H1 (cell line): Measurements from ENCODE around the gene DENND1A. TPM values are rescaled to one million over a fixed set of nuclear protein-coding genes. Genes with fewer than 3 reads are reported as not detected.

ENCODE experiments used
- CTCF ChIA-PET: fragments of 300-600 bp; sonication (Branson Sonifier 250); formaldehyde crosslinking; loops from one replicate; lab custom pipeline; 2021; ENCODE audit not compliant: partially characterized antibody; lab: Charles Lee
- POLR2A ChIA-PET: fragments of 300-600 bp; sonication (Branson Sonifier 250); formaldehyde crosslinking; loops from one replicate; lab custom pipeline; 2021; ENCODE audit warnings: inconsistent platforms; ENCODE audit not compliant: partially characterized antibody; lab: Charles Lee
- DNase-seq, 2 experiments: peaks; one replicate each; pipeline versions ENCODE4 v3.0.0 to v3.0.0-alpha.2; 2010 to 2022; ENCODE audit warnings: low spot score in 2 of 2, low read depth in 1 of 2, mixed read lengths in 1 of 2
- FAIRE-seq: peaks from 2 replicates; lab custom pipeline; 2011; peaks lifted over from hg19 to GRCh38; lab: Jason Lieb, UNC
- H2AFZ ChIP-seq: 2 replicates; pipeline ENCODE4 v1.8.1; 2012; ENCODE audit warnings: low read length, inconsistent platforms
- H2AK5ac ChIP-seq: 2 replicates; pipeline ENCODE4 v1.6.1; 2013; ENCODE audit warnings: low read depth, low read length
- H2BK120ac ChIP-seq: replicated peaks from 2 replicates; pipeline ENCODE3; 2013; ENCODE audit warnings: low read depth, low read length, inconsistent platforms
- H2BK12ac ChIP-seq: 2 replicates; pipeline ENCODE4 v1.6.1; 2013; ENCODE audit warnings: low read depth, low read length
- H2BK15ac ChIP-seq: 2 replicates; pipeline ENCODE4 v1.6.1; 2013; ENCODE audit warnings: low read length
- H2BK20ac ChIP-seq: 2 replicates; pipeline ENCODE4 v1.6.1; 2013; ENCODE audit warnings: low read length
- H2BK5ac ChIP-seq: 2 replicates; pipeline ENCODE4 v1.6.1; 2013; ENCODE audit warnings: low read depth, low read length
- H3K14ac ChIP-seq: 2 replicates; pipeline ENCODE4 v1.6.1; 2013; ENCODE audit warnings: inconsistent platforms; ENCODE audit not compliant: insufficient read length
- H3K18ac ChIP-seq: 2 replicates; pipeline ENCODE4 v1.6.1; 2013; ENCODE audit warnings: low read length; ENCODE audit errors: extremely low read depth
- H3K23ac ChIP-seq: 2 replicates; pipeline ENCODE4 v1.6.1; 2013; ENCODE audit warnings: inconsistent platforms; ENCODE audit not compliant: insufficient read length
- H3K23me2 ChIP-seq: 2 replicates; pipeline ENCODE4 v1.6.1; 2013; ENCODE audit warnings: low read depth, low read length
- H3K27ac ChIP-seq: 2 replicates; pipeline ENCODE4 v1.6.1; 2011; ENCODE audit warnings: low read depth, low read length, inconsistent platforms
- H3K27me3 ChIP-seq, 4 experiments: replicated peaks in 1 of 4; 1 replicate in 1 of 4; 2 replicates in 3 of 4; pipeline versions ENCODE4 v1.6.1 to v1.8.1; 2011 to 2013; ENCODE audit warnings: low read length in 3 of 4, mild to moderate bottlenecking in 3 of 4, inconsistent platforms in 2 of 4, mixed read lengths in 2 of 4, moderate library complexity in 1 of 4; ENCODE audit not compliant: control insufficient read depth in 3 of 4, insufficient read depth in 3 of 4; ENCODE audit errors: extremely low read depth in 1 of 4
- H3K36me3 ChIP-seq, 4 experiments: 2 replicates each; pipeline versions ENCODE4 v1.6.1 to v1.8.1; 2011 to 2013; ENCODE audit warnings: mild to moderate bottlenecking in 4 of 4, low read length in 3 of 4, moderate library complexity in 2 of 4, control low read depth in 1 of 4, inconsistent platforms in 1 of 4; ENCODE audit not compliant: insufficient read depth in 4 of 4, control insufficient read depth in 2 of 4
- H3K4ac ChIP-seq: replicated peaks from 2 replicates; pipeline ENCODE3; 2013; ENCODE audit warnings: low read length, low read depth, mixed read lengths, inconsistent platforms; ENCODE audit not compliant: insufficient read length
- H3K4me1 ChIP-seq, 4 experiments: replicated peaks in 1 of 4; 1 replicate in 1 of 4; 2 replicates in 3 of 4; pipeline versions ENCODE4 v1.6.1 to v1.8.1; 2011 to 2013; ENCODE audit warnings: low read length in 3 of 4, inconsistent platforms in 2 of 4, mixed read lengths in 1 of 4; ENCODE audit not compliant: insufficient read depth in 4 of 4, control insufficient read depth in 3 of 4
- H3K4me2 ChIP-seq, 2 experiments: 2 replicates each; pipeline versions ENCODE4 v1.6.1 to v1.8.1; 2011 to 2013; ENCODE audit warnings: low read depth in 2 of 2, low read length in 2 of 2, control low read depth in 1 of 2, inconsistent platforms in 1 of 2, mild to moderate bottlenecking in 1 of 2; ENCODE audit not compliant: insufficient read depth in 1 of 2
- H3K4me3 ChIP-seq, 4 experiments: fragments of 200-600, 300-600 bp in 1 of 4; sonication (generic), shearing (Covaris generic), sonication (Bioruptor Twin) in 1 of 4; 2 replicates each; pipeline versions ENCODE4 v1.5.1 to v1.8.1; 2011 to 2016; ENCODE audit warnings: low read length in 4 of 4, low read depth in 3 of 4, control low read depth in 2 of 4, inconsistent platforms in 2 of 4, mild to moderate bottlenecking in 2 of 4, mixed read lengths in 1 of 4, moderate library complexity in 1 of 4; ENCODE audit not compliant: insufficient read depth in 2 of 4; ENCODE audit errors: extremely low read depth in 1 of 4
- H3K56ac ChIP-seq: replicated peaks from 2 replicates; pipeline ENCODE3; 2013; ENCODE audit warnings: low read depth, mild to moderate bottlenecking, mixed read lengths, low read length, inconsistent platforms; ENCODE audit not compliant: insufficient read length
- H3K79me1 ChIP-seq: 2 replicates; pipeline ENCODE4 v1.6.1; 2013; ENCODE audit warnings: low read depth, low read length, control low read depth
- H3K79me2 ChIP-seq, 2 experiments: 2 replicates each; pipeline versions ENCODE4 v1.6.1 to v1.8.1; 2012 to 2013; ENCODE audit warnings: low read length in 2 of 2, mild to moderate bottlenecking in 2 of 2, inconsistent platforms in 1 of 2; ENCODE audit not compliant: insufficient read depth in 2 of 2, control insufficient read depth in 1 of 2
- H3K9ac ChIP-seq, 4 experiments: replicated peaks in 1 of 4; 1 replicate in 1 of 4; 2 replicates in 3 of 4; pipeline versions ENCODE4 v1.6.1 to v1.8.1; 2011 to 2013; ENCODE audit warnings: low read depth in 3 of 4, low read length in 3 of 4, control low read depth in 2 of 4, mild to moderate bottlenecking in 2 of 4, moderate library complexity in 2 of 4, inconsistent platforms in 1 of 4; ENCODE audit errors: extremely low read depth in 1 of 4
- H3K9me3 ChIP-seq, 2 experiments: 2 replicates each; pipeline versions ENCODE4 v1.6.1 to v1.8.1; 2012 to 2013; ENCODE audit warnings: mild to moderate bottlenecking in 2 of 2, moderate library complexity in 2 of 2, control low read depth in 1 of 2, inconsistent platforms in 1 of 2, low read depth in 1 of 2, low read length in 1 of 2, mixed read lengths in 1 of 2; ENCODE audit not compliant: insufficient read depth in 2 of 2
- H4K20me1 ChIP-seq, 2 experiments: replicated peaks in 1 of 2; 2 replicates each; pipeline versions ENCODE3 to v1.8.1; 2011 to 2013; ENCODE audit warnings: inconsistent platforms in 2 of 2, low read length in 2 of 2, mild to moderate bottlenecking in 1 of 2; ENCODE audit not compliant: insufficient read depth in 2 of 2, control insufficient read depth in 1 of 2
- H4K5ac ChIP-seq: 2 replicates; pipeline ENCODE4 v1.6.1; 2013; ENCODE audit warnings: low read length, low read depth, mixed read lengths, inconsistent platforms; ENCODE audit not compliant: insufficient read length
- H4K8ac ChIP-seq: 2 replicates; pipeline ENCODE4 v1.8.0; 2013; ENCODE audit warnings: mild to moderate bottlenecking, moderate library complexity, low read length, inconsistent platforms; ENCODE audit not compliant: insufficient read depth; ENCODE audit errors: extremely low read depth
- H4K91ac ChIP-seq: replicated peaks from 2 replicates; pipeline ENCODE3; 2013; ENCODE audit warnings: low read length, mixed read lengths, inconsistent platforms; ENCODE audit not compliant: insufficient read length
- ATF3 ChIP-seq: IDR thresholded peaks from 2 replicates; pipeline ENCODE4 v1.6.1; 2011; ENCODE audit warnings: low read depth, mild to moderate bottlenecking, low read length; ENCODE audit not compliant: insufficient read depth
- EZH2 ChIP-seq: fragments of 200-600 bp; sonication (generic); IDR thresholded peaks from 2 replicates; pipeline ENCODE4 v1.7.1; 2012; ENCODE audit warnings: low read depth, mild to moderate bottlenecking, moderate library complexity, low read length, inconsistent platforms; ENCODE audit not compliant: severe bottlenecking
- GABPA ChIP-seq: IDR thresholded peaks from 2 replicates; pipeline ENCODE4 v1.6.1; 2011; ENCODE audit warnings: mild to moderate bottlenecking, low read length, moderate library complexity, borderline replicate concordance; ENCODE audit not compliant: insufficient read depth
- HDAC2 ChIP-seq, 2 experiments: fragments of 300-600 bp in 1 of 2; sonication (generic) in 1 of 2; IDR thresholded peaks; 2 replicates each; pipeline ENCODE4 v1.6.1; 2011 to 2012; ENCODE audit warnings: low read depth in 2 of 2, low read length in 2 of 2, mild to moderate bottlenecking in 2 of 2, moderate library complexity in 2 of 2, borderline replicate concordance in 1 of 2, inconsistent platforms in 1 of 2
- NANOG ChIP-seq: IDR thresholded peaks from 2 replicates; pipeline ENCODE4 v1.6.1; 2011; ENCODE audit warnings: low read length, low read depth, mild to moderate bottlenecking, inconsistent platforms; ENCODE audit not compliant: insufficient read depth, poor library complexity, severe bottlenecking
- TAF1 ChIP-seq: IDR thresholded peaks from 2 replicates; pipeline ENCODE4 v1.6.1; 2011; ENCODE audit warnings: mild to moderate bottlenecking, low read depth, low read length
- TAF7 ChIP-seq: optimal IDR thresholded peaks from 2 replicates; pipeline ENCODE3; 2011; ENCODE audit warnings: low read depth, mild to moderate bottlenecking, inconsistent platforms, low read length, moderate library complexity, borderline replicate concordance
- TCF12 ChIP-seq: IDR thresholded peaks from 2 replicates; pipeline ENCODE4 v1.6.1; 2011; ENCODE audit warnings: low read depth, mild to moderate bottlenecking, low read length
- USF2 ChIP-seq: IDR thresholded peaks from 2 replicates; pipeline ENCODE4 v1.6.1; 2011; ENCODE audit warnings: low read length, improper control_type of control experiment
- YY1 ChIP-seq: IDR thresholded peaks from 2 replicates; pipeline ENCODE4 v1.6.1; 2011; ENCODE audit warnings: low read depth, mild to moderate bottlenecking, low read length
- WGBS, 2 experiments: shearing (Covaris generic) in 1 of 2; methylation state at CpG; one replicate each; pipeline versions ENCODE4 v1.1.6 to v1.1.7; 2013 to 2015; ENCODE audit warnings: low lambda C conversion rate in 2 of 2, mixed read lengths in 2 of 2, inconsistent platforms in 1 of 2, low coverage in 1 of 2, missing lambda C conversion rate in 1 of 2; ENCODE audit not compliant: insufficient replicate concordance in 2 of 2, insufficient coverage in 1 of 2, insufficient read length in 1 of 2; ENCODE audit errors: extremely low coverage in 1 of 2, missing lambda C conversion rate in 1 of 2; 5-methylcytosine and 5-hydroxymethylcytosine counted together
- polyA plus RNA-seq, 7 experiments: library from polyadenylated mRNA; depleted of rRNA in 3 of 7; stranded (reverse) in 5 of 7; unstranded in 2 of 7; fragments of >200 nt in 5 of 7; fragments of 200-250 nt in 2 of 7; gene quantifications; 1 replicate in 5 of 7; 2 replicates in 1 of 7; 4 replicates in 1 of 7; pipeline versions ENCODE4 v1.2.1 to v1.2.3, GENCODE V29; 2011 to 2013; ENCODE audit warnings: missing spikeins in 2 of 7, mixed read lengths in 2 of 7
- total RNA-seq: library from RNA; stranded (reverse); fragmentation: NEBNext Ultra II Directional; extraction: Animal tissue kit (Norgen Biotek cat#: 25700); gene quantifications from 2 replicates; pipeline ENCODE4 v1.2.1, GENCODE V29; 2021

Gene DENND1A
- total and polyA plus RNA-seq, 2 of the 8 experiments (the other 6 are each of a cell fraction or from before 2014, with no cell fraction given): 24.1 to 26.4 TPM

- Histone ChIP-seq H3K4me3 (no peak overlapping the region), H2BK15ac (no peak overlapping the region), H4K91ac (no peak overlapping the region), H3K23ac (no peak overlapping the region), H4K5ac (no peak overlapping the region), H4K20me1 (no peaks in the 10 kb centered on the region), H3K18ac (no peak overlapping the region), H2AK5ac (no peak overlapping the region), H3K14ac (no peak overlapping the region), H3K27me3 (no peaks in the 10 kb centered on the region), H3K79me1 (peaks cover 2% of the 10 kb centered on the region; the same call in 1 of the 2 replicates), H3K23me2 (no peaks in the 10 kb centered on the region), H2BK120ac (no peak overlapping the region), H2BK5ac (no peak overlapping the region), H3K9me3 (no peaks in the 10 kb centered on the region), H4K8ac (no peak overlapping the region), H3K27ac (no peak overlapping the region), H3K4ac (no peak overlapping the region), H2AFZ (no peak overlapping the region), H3K56ac (no peak overlapping the region), H3K4me1 (peaks cover 11 to 18% (median 16%) of the 10 kb centered on the region in 4 experiments), H3K79me2 (no peaks in the 10 kb centered on the region), H3K36me3 (no peaks in the 10 kb centered on the region), H2BK12ac (no peak overlapping the region), H2BK20ac (no peak overlapping the region), H3K4me2 (no peak overlapping the region), H3K9ac (no peak overlapping the region)
- ChIA-PET CTCF (interaction anchor here (1.2 to 1.3 kb wide), 2 partner anchors 10 kb away, joined by 3 read pairs; no protein-coding TSS in a partner anchor), POLR2A (interaction anchor here (0.8 to 1.5 kb wide), 2 partner anchors 7 to 14 kb away, joined by 3 to 4 read pairs; no protein-coding TSS in a partner anchor)
- no peak for FAIRE-seq
- 90% methylated on average over 5 of the region's 5 CpGs; no CpG with 5 or more reads in 1 of the 2 experiments for WGBS, 2 experiments
- DNase-seq: no peak
- TF ChIP-seq HDAC2 (IDR thresholded peaks at IDR 0.05; ENCODE audit: borderline replicate concordance in 1 of 2, low read depth in 2 of 2, low read length in 2 of 2) (no peak), ATF3 (no peak), EZH2 (no peak), TAF1 (no peak), YY1 (no peak), NANOG (no peak), TCF12 (no peak), TAF7 (no peak), GABPA (no peak), USF2 (no peak)
Measured at GRCh38 chr9:123478967-123479602, 450.8 kb downstream of the DENND1A start.
